GM18505 (cell line): ENCODE results near the gene SLC44A2.

Source experiments
- ATAC-seq: cut with Tn5 transposase; IDR thresholded peaks from one replicate; pipeline ENCODE4 v1.9.1; 2021; ENCODE audit not compliant: unreplicated experiment
- POLR2A ChIP-seq: IDR thresholded peaks from 4 replicates; pipeline ENCODE4 v1.6.1; 2011; ENCODE audit warnings: borderline replicate concordance; ENCODE audit not compliant: insufficient read depth, insufficient read length; ENCODE audit errors: extremely low read depth

The SLC44A2 gene

GRCh38 chr19:10602330-10603083, 22.8 kb upstream of the SLC44A2 start:
- ATAC-seq = peak; percentile 68
- peak; percentile 49 for TF ChIP-seq POLR2A

DNA sequence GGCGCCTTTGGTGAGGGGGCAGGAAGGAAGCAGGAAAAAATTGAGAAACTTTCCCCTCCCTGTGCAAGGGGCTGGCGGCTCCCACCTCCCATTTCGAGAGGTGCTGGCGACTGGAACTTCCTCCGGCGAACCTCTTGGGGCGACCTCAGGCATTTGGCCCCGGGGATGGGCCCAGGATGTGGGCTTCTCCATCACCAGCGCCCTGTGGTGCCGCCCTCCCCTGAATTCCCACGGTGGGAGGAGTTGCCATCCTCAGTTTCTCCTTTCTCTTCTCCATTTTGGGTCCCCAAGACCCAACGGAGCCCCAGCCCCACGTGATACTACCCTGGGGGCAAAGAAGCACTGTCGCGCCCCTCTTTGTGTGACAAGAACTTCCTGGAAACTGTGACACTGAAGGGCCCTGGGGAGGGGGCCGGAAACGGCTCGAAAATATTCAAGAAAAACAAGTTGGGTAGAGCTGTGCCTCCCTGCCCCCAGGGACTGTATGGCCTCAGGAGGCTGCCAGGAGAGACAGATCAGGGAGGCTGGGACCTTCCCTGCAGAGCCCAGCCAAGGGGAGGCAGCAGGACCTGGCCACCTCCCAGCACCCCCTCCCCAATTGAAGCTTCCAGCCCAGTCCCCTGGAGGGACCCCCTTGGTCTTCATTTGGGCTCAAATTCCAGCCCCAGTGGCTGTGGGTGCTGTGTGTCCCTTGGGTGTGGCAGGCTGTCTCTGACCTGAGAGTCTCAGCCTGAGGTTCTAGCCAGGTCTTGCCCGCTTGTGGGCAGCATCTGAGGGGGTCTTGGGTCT, 22.1 kb upstream of the SLC44A2 start:
- ATAC-seq = no peak
- TF ChIP-seq POLR2A = no peak

- no peak for TF ChIP-seq POLR2A
- no peak for ATAC-seq
These were observed 21.4 kb upstream of the SLC44A2 start for GRCh38 chr19:10603873-10604459.

GRCh38 chr19:10604460-10604980, 20.8 kb upstream of the SLC44A2 start:
- peak; percentile 51 for TF ChIP-seq POLR2A
- ATAC-seq = no peak

GRCh38 chr19:10611907-10612306, 13.4 kb upstream of the SLC44A2 start:
- TF ChIP-seq POLR2A = no peak
- ATAC-seq = no peak

GRCh38 chr19:10612499-10613119, 12.7 kb upstream of the SLC44A2 start:
- no peak for TF ChIP-seq POLR2A
- ATAC-seq = no peak

DNA sequence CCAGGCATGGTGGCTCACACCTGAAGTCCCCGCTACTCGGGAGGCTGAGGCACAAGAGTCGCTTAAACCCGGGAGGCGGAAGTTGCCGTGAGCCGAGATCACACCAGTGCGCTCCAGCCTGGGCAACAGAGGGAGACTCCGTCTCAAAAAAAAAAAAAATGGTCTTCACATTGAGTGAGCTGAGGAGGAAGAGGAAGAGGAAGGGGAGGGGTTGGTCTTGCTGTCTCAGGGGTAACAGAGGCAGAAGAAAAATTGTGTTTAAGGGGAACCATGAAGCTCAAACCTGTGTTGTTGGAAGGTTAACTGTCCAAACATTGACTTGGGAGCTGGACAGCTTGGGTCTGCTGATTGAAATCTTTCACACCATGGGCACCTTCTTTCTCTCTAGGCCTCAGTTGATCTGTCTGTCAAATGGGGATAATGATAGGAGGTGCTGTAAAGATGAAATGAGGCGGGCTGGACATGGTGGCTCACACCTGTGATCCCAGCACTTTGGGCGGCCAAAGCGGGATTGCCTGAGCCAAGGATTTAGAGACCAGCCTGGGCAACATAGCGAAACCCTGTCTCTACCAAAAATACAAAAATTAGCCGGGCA, 9.8 kb upstream of the SLC44A2 start:
- ATAC-seq = no peak
- TF ChIP-seq POLR2A = no peak

GRCh38 chr19:10617409-10618121, 7.8 kb upstream of the SLC44A2 start:
- no peak for TF ChIP-seq POLR2A
- ATAC-seq = no peak

DNA sequence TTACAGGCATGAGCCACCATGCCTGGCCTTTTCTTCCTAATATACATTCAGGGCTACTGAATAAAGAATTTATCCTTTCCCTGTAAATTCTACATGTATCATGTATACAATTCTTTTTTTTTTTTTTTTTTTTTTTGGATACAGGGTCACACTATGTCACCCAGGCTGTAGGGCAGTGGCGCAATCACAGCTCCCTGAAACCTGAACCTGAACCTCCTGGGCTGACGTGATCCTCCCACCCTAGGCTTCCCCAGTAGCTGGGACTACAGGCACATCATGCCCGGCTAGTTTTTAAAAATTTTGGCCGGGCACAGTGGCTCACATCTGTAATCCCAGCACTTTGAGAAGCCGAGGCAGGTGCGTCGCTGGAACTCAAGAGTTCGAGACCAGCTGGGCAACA, 6.5 kb upstream of the SLC44A2 start:
- TF ChIP-seq POLR2A = no peak
- no peak for ATAC-seq

DNA sequence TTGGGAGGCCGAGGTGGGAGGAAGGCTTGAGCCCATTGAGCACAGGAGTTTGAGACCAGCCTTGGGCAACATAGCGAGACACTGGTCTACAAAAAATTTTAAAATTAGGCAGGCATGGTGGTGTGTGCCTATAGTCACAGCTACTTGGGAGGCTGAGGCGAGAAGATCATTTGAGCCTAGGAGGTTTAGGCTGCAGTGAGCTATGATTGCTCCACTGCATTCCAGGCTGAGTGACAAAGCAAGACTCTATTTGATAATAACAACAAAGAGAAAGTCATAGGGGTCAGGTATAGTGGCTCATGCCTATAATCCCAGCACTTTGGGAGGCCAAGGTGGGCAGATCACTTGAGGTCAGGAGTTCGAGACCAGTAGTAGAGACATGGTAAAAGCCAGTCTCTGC, 4.6 kb upstream of the SLC44A2 start:
- no peak for ATAC-seq
- no peak for TF ChIP-seq POLR2A

GRCh38 chr19:10621966-10622365, 3.4 kb upstream of the SLC44A2 start:
- no peak for TF ChIP-seq POLR2A
- no peak for ATAC-seq

DNA sequence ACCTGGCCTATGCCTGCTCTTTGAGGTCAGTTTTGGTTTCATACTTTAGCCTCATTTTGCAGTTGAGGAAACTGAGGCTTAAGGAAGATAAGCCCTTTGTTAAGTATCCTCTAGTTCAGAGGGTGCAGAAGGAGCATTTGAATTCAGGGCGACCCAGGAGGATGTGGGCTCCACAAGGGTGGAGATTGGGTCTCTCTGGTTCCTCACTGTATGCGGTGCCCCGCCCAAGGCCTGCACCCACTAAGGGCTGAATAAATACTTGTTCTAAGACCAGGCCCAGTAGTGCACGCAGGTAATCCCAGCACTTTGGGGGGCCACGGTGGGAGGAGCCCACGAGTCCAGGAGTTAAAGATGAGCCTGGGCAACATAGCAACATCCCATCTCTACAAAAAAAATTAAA, 768 bp upstream of the SLC44A2 start:
- ATAC-seq = no peak
- TF ChIP-seq POLR2A = no peak

GRCh38 chr19:10625762-10626138, 397 bp downstream of the SLC44A2 start:
- TF ChIP-seq POLR2A = no peak
- no peak for ATAC-seq

- no peak for TF ChIP-seq POLR2A
- ATAC-seq = no peak
These were observed 6.5 kb downstream of the SLC44A2 start for GRCh38 chr19:10631874-10632273.
